ENCODE data around the gene PPP1R12A.
"Not testable (repeated sequence)": the region's sequence is repeated elsewhere in the genome, so short reads cannot be mapped to it uniquely, and the experiment has no call there.

DNA sequence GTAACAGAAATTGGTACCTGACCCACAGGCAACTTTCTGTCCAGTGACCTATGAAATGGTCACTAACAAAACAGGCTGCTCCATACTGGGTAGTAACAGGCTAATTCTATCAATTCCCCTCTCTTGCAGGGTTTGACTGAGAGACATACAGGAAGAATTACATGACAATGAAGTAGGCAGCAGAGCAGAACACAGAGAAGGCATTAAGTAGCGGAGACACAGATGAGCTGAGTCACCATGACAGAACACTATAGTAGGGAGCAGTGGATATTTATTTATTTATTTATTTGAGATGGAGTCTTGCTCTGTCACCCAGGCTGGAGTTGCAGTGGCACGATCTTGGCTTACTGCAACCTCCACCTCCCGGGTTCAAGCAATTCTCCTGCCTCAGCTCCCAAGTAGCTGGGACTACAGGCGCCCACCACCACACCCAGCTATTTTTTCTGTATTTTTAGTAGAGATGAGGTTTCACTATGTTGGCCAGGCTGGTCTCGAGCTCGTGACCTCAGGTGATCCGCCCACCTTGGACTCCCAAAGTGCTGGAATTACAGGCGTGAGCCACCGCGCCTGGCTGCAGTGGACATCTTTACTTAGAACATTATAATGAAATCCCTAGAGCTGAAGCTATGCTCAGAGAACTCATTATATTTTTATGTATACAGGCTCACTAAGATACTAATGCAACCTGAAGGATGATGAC, 150.4 kb downstream of the PPP1R12A start:
- not testable (repeated sequence) for TF ChIP-seq SPI1 (IDR thresholded peaks at IDR 0.05; ENCODE audit: borderline replicate concordance, low read depth); POLR2AphosphoS5 (IDR thresholded peaks at IDR 0.05; ENCODE audit: low read depth); REST (IDR thresholded peaks at IDR 0.05; ENCODE audit: insufficient replicate concordance, low read depth); GABPA (IDR thresholded peaks at IDR 0.05; ENCODE audit: low read depth)
- TF ChIP-seq, protein P1, sequence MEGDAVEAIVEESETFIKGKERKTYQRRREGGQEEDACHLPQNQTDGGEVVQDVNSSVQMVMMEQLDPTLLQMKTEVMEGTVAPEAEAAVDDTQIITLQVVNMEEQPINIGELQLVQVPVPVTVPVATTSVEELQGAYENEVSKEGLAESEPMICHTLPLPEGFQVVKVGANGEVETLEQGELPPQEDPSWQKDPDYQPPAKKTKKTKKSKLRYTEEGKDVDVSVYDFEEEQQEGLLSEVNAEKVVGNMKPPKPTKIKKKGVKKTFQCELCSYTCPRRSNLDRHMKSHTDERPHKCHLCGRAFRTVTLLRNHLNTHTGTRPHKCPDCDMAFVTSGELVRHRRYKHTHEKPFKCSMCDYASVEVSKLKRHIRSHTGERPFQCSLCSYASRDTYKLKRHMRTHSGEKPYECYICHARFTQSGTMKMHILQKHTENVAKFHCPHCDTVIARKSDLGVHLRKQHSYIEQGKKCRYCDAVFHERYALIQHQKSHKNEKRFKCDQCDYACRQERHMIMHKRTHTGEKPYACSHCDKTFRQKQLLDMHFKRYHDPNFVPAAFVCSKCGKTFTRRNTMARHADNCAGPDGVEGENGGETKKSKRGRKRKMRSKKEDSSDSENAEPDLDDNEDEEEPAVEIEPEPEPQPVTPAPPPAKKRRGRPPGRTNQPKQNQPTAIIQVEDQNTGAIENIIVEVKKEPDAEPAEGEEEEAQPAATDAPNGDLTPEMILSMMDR (IDR thresholded peaks at IDR 0.05; ENCODE audit: insufficient read depth, low read length) = not testable (repeated sequence)

Data from HL-60 (cell line).